Tibial nerve (tissue), 4 donors: ENCODE data around the gene FLRT1. TPM values are rescaled to one million over a fixed set of nuclear protein-coding genes. Genes with fewer than 3 reads are reported as not detected.

Experiments
- DNase-seq, 2 donors: peaks; one replicate each; pipeline ENCODE4 v3.0.0-alpha.2; 2019; ENCODE audit warnings: low spot score in 2 of 2
- H3K27ac ChIP-seq, 4 donors: fragments of 200-600 bp; sonication (generic) in 3 of 4; one replicate each; pipeline ENCODE4 v1.5.1; 2017 to 2019; ENCODE audit warnings: mild to moderate bottlenecking in 1 of 4
- H3K27me3 ChIP-seq, 2 donors: fragments of 200-600 bp; sonication (generic) in 1 of 2; one replicate each; pipeline versions ENCODE4 v1.5.1 to v1.6.0; 2017 to 2019
- H3K36me3 ChIP-seq, 3 donors: fragments of 200-600 bp; sonication (generic); one replicate each; pipeline ENCODE4 v1.5.1; 2018 to 2019
- H3K4me1 ChIP-seq, 4 donors: fragments of 200-600 bp; sonication (generic) in 3 of 4; one replicate each; pipeline ENCODE4 v1.5.1; 2017 to 2019
- H3K4me3 ChIP-seq, 4 donors: fragments of 200-600 bp; sonication (generic) in 3 of 4; one replicate each; pipeline ENCODE4 v1.5.1; 2017 to 2019; ENCODE audit warnings: mild to moderate bottlenecking in 1 of 4, moderate library complexity in 1 of 4
- H3K9me3 ChIP-seq, 4 donors: fragments of 200-600 bp; sonication (generic) in 3 of 4; one replicate each; pipeline ENCODE4 v1.5.1; 2017 to 2019
- EP300 ChIP-seq, 2 donors: sonication (generic); formaldehyde crosslinking; IDR thresholded peaks; one replicate each; pipeline ENCODE4 v1.6.1; 2017; ENCODE audit warnings: antibody characterized with exemption in 2 of 2, mild to moderate bottlenecking in 1 of 2
- POLR2A ChIP-seq, 2 donors: fragments of 450-650 bp; IDR thresholded peaks; one replicate each; pipeline ENCODE4 v1.6.1; 2017; ENCODE audit warnings: antibody characterized with exemption in 2 of 2, mild to moderate bottlenecking in 2 of 2, moderate library complexity in 2 of 2
- WGBS, 2 donors: methylation state at CpG; one replicate each; pipeline ENCODE4 v1.1.5; 2018; 5-methylcytosine and 5-hydroxymethylcytosine counted together
- total RNA-seq, 4 donors: library from RNA; depleted of rRNA; stranded (reverse); fragments of >200 nt; gene quantifications; one replicate each; pipeline ENCODE4 v1.1.0, GENCODE V29; 2016
- TF ChIP-seq, protein P1 (sequence below), 5 experiments: fragments of 200-600 bp in 3 of 5; fragments of 450-650 bp in 2 of 5; sonication (generic) in 3 of 5; IDR thresholded peaks; one replicate each; pipeline ENCODE4 v1.5.1; 2016 to 2019; ENCODE audit warnings: antibody characterized with exemption in 5 of 5, mild to moderate bottlenecking in 3 of 5, moderate library complexity in 2 of 5

The FLRT1 gene
- total RNA-seq, 4 donors from 2014 or later = 0.39 to 2.1 (median 0.52) TPM

- no peaks in the 10 kb centered on the region for H3K27me3 ChIP-seq
- no peak overlapping the region for H3K27ac ChIP-seq
- WGBS, 2 donors = 83 to 90% methylated on average over 16 of the region's 16 CpGs
- TF ChIP-seq EP300 (IDR thresholded peaks at IDR 0.05) (no peak), POLR2A (IDR thresholded peaks at IDR 0.05) (no peak)
- TF ChIP-seq, protein P1, sequence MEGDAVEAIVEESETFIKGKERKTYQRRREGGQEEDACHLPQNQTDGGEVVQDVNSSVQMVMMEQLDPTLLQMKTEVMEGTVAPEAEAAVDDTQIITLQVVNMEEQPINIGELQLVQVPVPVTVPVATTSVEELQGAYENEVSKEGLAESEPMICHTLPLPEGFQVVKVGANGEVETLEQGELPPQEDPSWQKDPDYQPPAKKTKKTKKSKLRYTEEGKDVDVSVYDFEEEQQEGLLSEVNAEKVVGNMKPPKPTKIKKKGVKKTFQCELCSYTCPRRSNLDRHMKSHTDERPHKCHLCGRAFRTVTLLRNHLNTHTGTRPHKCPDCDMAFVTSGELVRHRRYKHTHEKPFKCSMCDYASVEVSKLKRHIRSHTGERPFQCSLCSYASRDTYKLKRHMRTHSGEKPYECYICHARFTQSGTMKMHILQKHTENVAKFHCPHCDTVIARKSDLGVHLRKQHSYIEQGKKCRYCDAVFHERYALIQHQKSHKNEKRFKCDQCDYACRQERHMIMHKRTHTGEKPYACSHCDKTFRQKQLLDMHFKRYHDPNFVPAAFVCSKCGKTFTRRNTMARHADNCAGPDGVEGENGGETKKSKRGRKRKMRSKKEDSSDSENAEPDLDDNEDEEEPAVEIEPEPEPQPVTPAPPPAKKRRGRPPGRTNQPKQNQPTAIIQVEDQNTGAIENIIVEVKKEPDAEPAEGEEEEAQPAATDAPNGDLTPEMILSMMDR (IDR thresholded peaks at IDR 0.05) = no peak
- H3K36me3 ChIP-seq = no peaks in the 10 kb centered on the region
- no peak overlapping the region for H3K4me3 ChIP-seq
- peaks cover 0 to 10% (median 0%) of the 10 kb centered on the region in 4 donors for H3K4me1 ChIP-seq
- no peak for DNase-seq
- no peaks in the 10 kb centered on the region for H3K9me3 ChIP-seq
Measured at GRCh38 chr11:64013141-64013896, 22.4 kb upstream of the FLRT1 start.

GRCh38 chr11:64014356-64014755 lies 21.4 kb upstream of the FLRT1 start:
- H3K4me3 ChIP-seq = no peak overlapping the region
- no peaks in the 10 kb centered on the region for H3K27me3 ChIP-seq
- 69 to 77% methylated on average over 11 of the region's 11 CpGs for WGBS, 2 donors
- H3K36me3 ChIP-seq = no peaks in the 10 kb centered on the region
- no peak overlapping the region for H3K27ac ChIP-seq
- no peaks in the 10 kb centered on the region for H3K9me3 ChIP-seq
- TF ChIP-seq EP300 (IDR thresholded peaks at IDR 0.05) = no peak
- no peak for TF ChIP-seq POLR2A (IDR thresholded peaks at IDR 0.05)
- TF ChIP-seq, protein P1 (IDR thresholded peaks at IDR 0.05) = no peak
- DNase-seq = no peak
- H3K4me1 ChIP-seq = peaks cover 0 to 18% (median 0%) of the 10 kb centered on the region in 4 donors

DNA sequence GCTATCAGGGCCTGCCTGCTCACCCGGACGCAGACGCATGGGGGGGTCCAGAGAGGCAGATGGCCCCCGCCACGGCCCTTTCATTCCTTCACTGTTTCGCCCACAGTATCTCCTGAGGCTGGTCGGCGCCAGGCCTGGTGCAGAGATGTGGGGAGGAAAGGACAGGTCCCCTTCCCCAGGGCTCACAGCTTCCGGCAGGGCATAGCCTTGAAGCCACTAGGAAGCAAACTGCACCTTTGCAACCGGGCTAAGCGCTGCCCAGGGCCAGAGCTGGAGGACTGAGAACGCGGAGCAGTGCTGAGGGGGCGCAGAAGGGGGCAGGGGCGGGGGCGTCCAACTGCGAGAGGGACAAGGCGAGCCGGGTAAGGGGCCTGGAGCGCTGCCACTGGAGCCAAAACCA lies 20.2 kb upstream of the FLRT1 start:
- TF ChIP-seq EP300 (IDR thresholded peaks at IDR 0.05) = no peak
- TF ChIP-seq POLR2A (IDR thresholded peaks at IDR 0.05) = no peak
- TF ChIP-seq, protein P1 (IDR thresholded peaks at IDR 0.05) = no peak
- H3K4me3 ChIP-seq = no peak overlapping the region
- no peak for DNase-seq
- no peaks in the 10 kb centered on the region for H3K27me3 ChIP-seq
- WGBS, 2 donors = 80 to 81% methylated on average over 20 of the region's 20 CpGs
- H3K9me3 ChIP-seq = no peaks in the 10 kb centered on the region
- peaks cover 0 to 18% (median 0%) of the 10 kb centered on the region in 4 donors for H3K4me1 ChIP-seq
- no peak overlapping the region for H3K27ac ChIP-seq
- H3K36me3 ChIP-seq = no peaks in the 10 kb centered on the region

DNA sequence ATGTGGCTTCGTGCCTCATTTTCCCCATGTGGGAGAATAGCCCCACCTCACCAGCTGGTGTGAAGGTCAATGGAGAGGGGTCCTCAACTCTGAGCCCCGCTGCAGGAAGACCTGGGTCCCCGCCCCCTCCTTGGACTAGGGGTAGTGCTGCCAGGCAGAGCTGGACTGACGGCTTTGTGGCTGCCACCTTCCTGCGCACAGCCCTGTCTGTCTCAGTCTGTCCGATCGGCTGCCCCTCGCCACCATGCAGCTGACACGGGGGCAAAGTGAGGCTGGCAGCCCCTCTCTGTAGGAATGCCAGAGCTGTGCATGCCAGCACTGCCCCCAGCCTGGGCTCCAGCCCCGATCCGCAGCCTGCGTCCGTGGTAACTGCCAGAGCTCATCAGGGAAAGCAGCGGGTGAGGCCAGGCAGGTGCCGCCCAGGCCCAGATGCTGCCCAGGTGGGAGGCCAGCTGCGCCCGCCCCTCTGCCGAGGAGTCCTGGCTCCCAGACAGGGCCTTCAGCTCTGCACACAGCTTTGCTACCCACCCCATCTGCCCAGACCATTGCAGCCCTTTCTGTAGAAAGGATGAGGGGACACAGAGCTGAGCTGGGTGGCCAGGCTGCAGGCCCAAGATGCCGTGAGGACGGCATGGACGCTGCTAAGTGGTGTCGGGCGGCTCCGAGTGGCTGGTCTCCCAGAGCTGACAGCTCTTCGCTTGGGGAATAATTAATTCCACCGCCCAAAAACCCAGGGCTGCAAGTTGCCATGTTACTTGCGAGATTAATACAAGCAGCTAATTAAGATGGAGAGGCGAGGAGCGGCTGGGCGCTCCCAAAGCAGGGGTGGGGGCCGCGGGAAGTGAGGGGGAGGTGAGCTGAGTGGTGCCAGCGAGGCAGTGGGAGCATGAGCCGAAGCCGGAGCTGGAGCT lies 19.5 kb upstream of the FLRT1 start:
- no peaks in the 10 kb centered on the region for H3K9me3 ChIP-seq
- 87 to 89% methylated on average over 26 of the region's 35 CpGs for WGBS, 2 donors

More for the DNA sequence above, 19.5 kb upstream of the FLRT1 start:
- Histone ChIP-seq H3K4me1 (peaks cover 0 to 18% (median 0%) of the 10 kb centered on the region in 4 donors), H3K36me3 (no peaks in the 10 kb centered on the region), H3K27ac (no peak overlapping the region), H3K27me3 (no peaks in the 10 kb centered on the region), H3K4me3 (no peak overlapping the region)
- DNase-seq = no peak
- TF ChIP-seq POLR2A (IDR thresholded peaks at IDR 0.05) (no peak), EP300 (IDR thresholded peaks at IDR 0.05) (no peak)
- TF ChIP-seq, protein P1 (IDR thresholded peaks at IDR 0.05) = no peak
